Measurements from ENCODE around the gene TMSB10. TPM values are rescaled to one million over a fixed set of nuclear protein-coding genes. Genes with fewer than 3 reads are reported as not detected.
"Not testable (repeated sequence)": the region's sequence is repeated elsewhere in the genome, so short reads cannot be mapped to it uniquely, and the experiment has no call there.

The TMSB10 gene
- polyA plus RNA-seq, 3 donors: 5,130 to 7,914 (median 6,847) TPM

GRCh38 chr2:84944295-84944909 is 38.9 kb downstream of the TMSB10 start:
- Histone ChIP-seq H3K9me3 (replicated peaks in 1 of 2; ENCODE audit: control insufficient read depth in 1 of 2, insufficient read depth in 1 of 2, low read length in 2 of 2) (no peaks in the 10 kb centered on the region), H3K27me3 (ENCODE audit: control insufficient read depth in 2 of 2, insufficient read depth in 2 of 2, low read length in 2 of 2) (no peaks in the 10 kb centered on the region), H3K36me3 (replicated peaks in 1 of 2; ENCODE audit: control insufficient read depth in 1 of 2, insufficient read depth in 2 of 2, low read length in 2 of 2) (no peaks in the 10 kb centered on the region), H3K4me3 (replicated peaks in 1 of 3; ENCODE audit: low read depth in 2 of 3, low read length in 3 of 3) (no peak overlapping the region), H3K4me1 (ENCODE audit: control insufficient read depth in 1 of 2, insufficient read depth in 2 of 2, low read length in 2 of 2) (peaks cover 51 to 61% of the 10 kb centered on the region in 2 donors), H3K4me2 (replicated peaks; ENCODE audit: extremely low read depth, low read length, poor library complexity, severe bottlenecking) (no peak overlapping the region), H3K79me2 (ENCODE audit: insufficient read depth, low read length) (no peaks in the 10 kb centered on the region), H4K20me1 (ENCODE audit: insufficient read depth, low read length) (no peaks in the 10 kb centered on the region), H3K27ac (ENCODE audit: low read depth in 1 of 2, low read length in 2 of 2) (peak overlapping the region in 1 of 2 donors; percentile 79), H2AFZ (ENCODE audit: insufficient read depth, low read depth, low read length, poor library complexity, severe bottlenecking) (no peak overlapping the region), H3K9ac (ENCODE audit: insufficient read depth, low read length, poor library complexity, severe bottlenecking) (no peak overlapping the region)
- no peaks in the 10 kb centered on the region for H3K36me3 Mint-ChIP-seq
- intact Hi-C loops (cut with micrococcal nuclease): no loop called here
- H3K4me3 Mint-ChIP-seq: no peak overlapping the region
- peak overlapping the region in 3 of 7 donors; percentile 9 to 92 (median 19) for H3K27ac Mint-ChIP-seq
- H3K4me1 Mint-ChIP-seq: peaks cover 55% of the 10 kb centered on the region
- 100% methylated on average over 2 of the region's 7 CpGs for WGBS (ENCODE audit: insufficient coverage)
- peaks cover 0 to 2% (median 0%) of the 10 kb centered on the region in 3 donors for H3K27me3 Mint-ChIP-seq (ENCODE audit: low read depth in 3 of 3)
- H3K9me3 Mint-ChIP-seq: peaks cover 0 to 2% (median 0%) of the 10 kb centered on the region in 7 donors
- no peak for TF ChIP-seq CTCF (IDR thresholded peaks at IDR 0.05)
- DNase-seq: no peak

GRCh38 chr2:84945838-84946203 is 40.4 kb downstream of the TMSB10 start:
- H3K4me2 ChIP-seq (replicated peaks; ENCODE audit: extremely low read depth, low read length, poor library complexity, severe bottlenecking): peak overlapping the region; percentile 31
- H4K20me1 ChIP-seq (ENCODE audit: insufficient read depth, low read length); H2AFZ ChIP-seq (ENCODE audit: insufficient read depth, low read depth, low read length, poor library complexity, severe bottlenecking); H3K9me3 Mint-ChIP-seq; H3K36me3 ChIP-seq (replicated peaks in 1 of 2; ENCODE audit: control insufficient read depth in 1 of 2, insufficient read depth in 2 of 2, low read length in 2 of 2); DNase-seq; H3K36me3 Mint-ChIP-seq; H3K9ac ChIP-seq (ENCODE audit: insufficient read depth, low read length, poor library complexity, severe bottlenecking); H3K27me3 ChIP-seq (ENCODE audit: control insufficient read depth in 2 of 2, insufficient read depth in 2 of 2, low read length in 2 of 2); H3K79me2 ChIP-seq (ENCODE audit: insufficient read depth, low read length); intact Hi-C loops (cut with micrococcal nuclease); H3K27me3 Mint-ChIP-seq (ENCODE audit: low read depth in 3 of 3); H3K9me3 ChIP-seq (replicated peaks in 1 of 2; ENCODE audit: control insufficient read depth in 1 of 2, insufficient read depth in 1 of 2, low read length in 2 of 2): not testable (repeated sequence)
- 80% methylated on average over 1 of the region's 3 CpGs for WGBS (ENCODE audit: insufficient coverage)
- peaks cover 37 to 47% of the 10 kb centered on the region in 2 donors for H3K4me1 ChIP-seq (ENCODE audit: control insufficient read depth in 1 of 2, insufficient read depth in 2 of 2, low read length in 2 of 2)
- H3K4me3 ChIP-seq (replicated peaks in 1 of 3; ENCODE audit: low read depth in 2 of 3, low read length in 3 of 3): peak overlapping the region in 1 of 3 experiments; percentile 20
- Mint-ChIP-seq H3K4me3 (peak overlapping the region in 1 of 2 donors; percentile 55), H3K4me1 (peaks cover 42% of the 10 kb centered on the region), H3K27ac (peak overlapping the region; percentile 84 to 94 (median 91))
- peak overlapping the region; percentile 71 to 79 for H3K27ac ChIP-seq (ENCODE audit: low read depth in 1 of 2, low read length in 2 of 2)

Data from CD14-positive monocyte (primary cell).